ENCODE results near the gene SIDT2. TPM values are rescaled to one million over a fixed set of nuclear protein-coding genes. Genes with fewer than 3 reads are reported as not detected.

SIDT2 gene
- total RNA-seq, 4 donors from 2014 or later: 38.4 to 49.4 (median 40.7) TPM

GRCh38 chr11:117175781-117176180 is 2.8 kb upstream of the SIDT2 start:
- intact Hi-C loops (cut with DNase I; ENCODE audit: low total_unique reads): no loop called here
- DNase-seq (ENCODE audit: low spot score in 2 of 2): no peak
- TF ChIP-seq CTCF (IDR thresholded peaks at IDR 0.05): no peak
- no peak overlapping the region for H3K4me3 ChIP-seq (ENCODE audit: low read depth, poor library complexity, severe bottlenecking)
- WGBS, 2 donors: 79 to 85% methylated on average over 5 of the region's 5 CpGs

GRCh38 chr11:117176186-117176585 is 2.4 kb upstream of the SIDT2 start:
- TF ChIP-seq POLR2A (IDR thresholded peaks at IDR 0.05) (no peak), CTCF (IDR thresholded peaks at IDR 0.05) (no peak)
- WGBS, 2 donors: 71 to 86% methylated on average over 1 of the region's 1 CpG
- intact Hi-C loops (cut with DNase I; ENCODE audit: low total_unique reads): no loop called here
- H3K4me3 ChIP-seq (ENCODE audit: low read depth, poor library complexity, severe bottlenecking): no peak overlapping the region
- peak in 1 of 2 donors; percentile 40 for DNase-seq (ENCODE audit: low spot score in 2 of 2)

GRCh38 chr11:117177534-117178209 is 871 bp upstream of the SIDT2 start:
- intact Hi-C loops (cut with DNase I; ENCODE audit: low total_unique reads): no loop called here
- peak in 1 of 2 donors; percentile 61 for DNase-seq (ENCODE audit: low spot score in 2 of 2)
- H3K4me3 ChIP-seq (ENCODE audit: low read depth, poor library complexity, severe bottlenecking): no peak overlapping the region
- TF ChIP-seq CTCF (IDR thresholded peaks at IDR 0.05) (no peak), POLR2A (IDR thresholded peaks at IDR 0.05) (no peak)
- WGBS, 2 donors: 77% methylated on average over 10 of the region's 10 CpGs

- H3K4me3 ChIP-seq (ENCODE audit: low read depth, poor library complexity, severe bottlenecking): peak overlapping the region; percentile 49
- peak in 1 of 2 donors; percentile 88 for DNase-seq (ENCODE audit: low spot score in 2 of 2)
- TF ChIP-seq POLR2A (IDR thresholded peaks at IDR 0.05): no peak
- no peak for TF ChIP-seq CTCF (IDR thresholded peaks at IDR 0.05)
- 1% methylated on average over 23 to 34 of the region's 39 CpGs for WGBS, 2 donors
- intact Hi-C loops (cut with DNase I; ENCODE audit: low total_unique reads): no loop called here
These were observed 781 bp downstream of the SIDT2 start for GRCh38 chr11:117179048-117179999.

- DNase-seq (ENCODE audit: low spot score in 2 of 2): peak in 1 of 2 donors; percentile 45
- WGBS, 2 donors: 8% methylated on average over 4 of the region's 4 CpGs
- intact Hi-C loops (cut with DNase I; ENCODE audit: low total_unique reads): no loop called here
- H3K4me3 ChIP-seq (ENCODE audit: low read depth, poor library complexity, severe bottlenecking): no peak overlapping the region
- TF ChIP-seq CTCF (IDR thresholded peaks at IDR 0.05): no peak
- TF ChIP-seq POLR2A (IDR thresholded peaks at IDR 0.05): no peak
These were observed 1.5 kb downstream of the SIDT2 start for GRCh38 chr11:117180020-117180419.
